T-helper 1 cell treated with Interleukin-12 subunit alpha and Interleukin-12 subunit beta and Interleukin-4 antibody, amounts not matched to agents 30 μg/mL and 1 μg/mL, for 36 hours (primary cell): Measurements from ENCODE around the gene HDHD3.
"Not testable (repeated sequence)": the region's sequence is repeated elsewhere in the genome, so short reads cannot be mapped to it uniquely, and the experiment has no call there.

ENCODE experiments used
- H3K27ac Mint-ChIP-seq: one replicate; pipeline ENCODE4 v1.8.0; 2021; ENCODE audit warnings: mild to moderate bottlenecking, mixed read lengths
- H3K27me3 Mint-ChIP-seq: one replicate; pipeline ENCODE4 v1.8.0; 2021; ENCODE audit warnings: low read depth, mixed read lengths
- H3K36me3 Mint-ChIP-seq: one replicate; pipeline ENCODE4 v1.8.0; 2021; ENCODE audit warnings: low read depth, mixed read lengths
- H3K4me1 Mint-ChIP-seq: one replicate; pipeline ENCODE4 v1.8.0; 2021; ENCODE audit warnings: low read depth, mixed read lengths
- H3K4me3 Mint-ChIP-seq: one replicate; pipeline ENCODE4 v1.8.0; 2021; ENCODE audit warnings: mild to moderate bottlenecking, moderate library complexity, mixed read lengths
- H3K9me3 Mint-ChIP-seq: one replicate; pipeline ENCODE4 v1.8.0; 2021; ENCODE audit warnings: mixed read lengths

The HDHD3 gene, protein sequence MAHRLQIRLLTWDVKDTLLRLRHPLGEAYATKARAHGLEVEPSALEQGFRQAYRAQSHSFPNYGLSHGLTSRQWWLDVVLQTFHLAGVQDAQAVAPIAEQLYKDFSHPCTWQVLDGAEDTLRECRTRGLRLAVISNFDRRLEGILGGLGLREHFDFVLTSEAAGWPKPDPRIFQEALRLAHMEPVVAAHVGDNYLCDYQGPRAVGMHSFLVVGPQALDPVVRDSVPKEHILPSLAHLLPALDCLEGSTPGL

DNA sequence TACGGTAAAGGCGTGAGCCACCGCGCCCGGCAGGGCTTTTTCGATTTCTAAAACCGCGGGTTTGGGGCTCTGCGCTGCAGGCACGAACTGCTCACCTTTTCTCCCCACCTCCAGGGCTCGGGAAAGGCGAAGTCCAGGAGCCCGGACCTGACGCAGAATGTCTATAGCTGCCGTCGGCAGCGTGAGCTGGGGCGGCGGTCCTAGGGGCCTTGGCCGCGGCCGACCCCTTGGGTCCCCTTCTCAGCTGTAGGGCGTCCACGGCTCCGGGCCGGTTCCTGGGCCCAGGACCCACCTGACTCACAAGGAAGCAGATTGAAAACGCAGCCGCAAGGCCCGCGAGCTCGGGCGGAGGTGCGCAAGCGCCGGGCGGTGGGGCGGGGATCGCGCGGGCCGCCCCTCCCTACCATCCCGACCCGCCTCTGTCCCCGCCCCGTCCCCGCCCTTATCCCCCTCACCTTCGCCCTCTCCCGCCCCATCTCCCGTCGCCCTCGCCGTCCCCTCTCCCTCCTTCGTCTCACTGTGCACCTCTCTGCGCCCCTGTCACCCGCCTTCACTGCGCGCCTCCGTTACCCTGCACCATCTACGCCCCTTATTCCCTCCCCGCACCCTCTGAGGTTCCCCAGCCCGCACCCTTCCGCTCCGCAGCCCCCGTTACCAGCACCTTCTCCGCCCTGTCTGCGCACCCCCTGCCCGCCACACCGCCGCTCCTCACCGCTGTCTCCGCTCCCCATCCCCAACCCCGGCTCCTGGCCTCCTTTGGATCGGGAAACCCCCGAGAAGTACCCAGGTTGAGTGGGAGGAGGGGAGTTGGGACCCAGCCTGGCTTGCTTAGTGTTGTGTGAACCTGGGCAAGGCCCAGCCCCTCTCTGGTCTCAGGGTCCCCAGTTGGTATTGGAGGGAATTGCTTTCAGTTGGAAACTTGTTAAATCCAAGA is at the start of gene HDHD3:
TSS of gene HDHD3 (minus strand) at position 353 of the 934 bp plus-strand sequence. CDS start 2,632 bp downstream, outside the sequence.
- no peaks in the 10 kb centered on the region for H3K27me3 Mint-ChIP-seq
- H3K27ac Mint-ChIP-seq: peak within 1 kb of the TSS; percentile 73
- H3K9me3 Mint-ChIP-seq: no peaks in the 10 kb centered on the region
- peaks cover 17% of the 10 kb centered on the region for H3K4me1 Mint-ChIP-seq
- peak within 1 kb of the TSS; percentile 90 for H3K4me3 Mint-ChIP-seq
- peaks cover 7% of the 10 kb centered on the region for H3K36me3 Mint-ChIP-seq

- H3K9me3 Mint-ChIP-seq: no peaks in the 10 kb centered on the region
- no peak overlapping the region for H3K27ac Mint-ChIP-seq
- peaks cover 5% of the 10 kb centered on the region for H3K27me3 Mint-ChIP-seq
- H3K36me3 Mint-ChIP-seq: no peaks in the 10 kb centered on the region
- H3K4me3 Mint-ChIP-seq: no peak overlapping the region
- H3K4me1 Mint-ChIP-seq: no peaks in the 10 kb centered on the region
These were observed 48.3 kb upstream of the HDHD3 start for GRCh38 chr9:113425072-113425471.

GRCh38 chr9:113421726-113422125 is 44.9 kb upstream of the HDHD3 start:
- H3K9me3 Mint-ChIP-seq: no peaks in the 10 kb centered on the region
- H3K36me3 Mint-ChIP-seq: no peaks in the 10 kb centered on the region
- H3K27ac Mint-ChIP-seq: no peak overlapping the region
- H3K4me1 Mint-ChIP-seq: no peaks in the 10 kb centered on the region
- no peak overlapping the region for H3K4me3 Mint-ChIP-seq
- H3K27me3 Mint-ChIP-seq: peaks cover 10% of the 10 kb centered on the region

GRCh38 chr9:113417370-113417769 is 40.6 kb upstream of the HDHD3 start:
- Mint-ChIP-seq H3K4me3 (no peak overlapping the region), H3K9me3 (no peaks in the 10 kb centered on the region), H3K27ac (no peak overlapping the region), H3K36me3 (no peaks in the 10 kb centered on the region), H3K4me1 (no peaks in the 10 kb centered on the region), H3K27me3 (peaks cover 6% of the 10 kb centered on the region)

GRCh38 chr9:113416149-113416721 is 39.4 kb upstream of the HDHD3 start:
- Mint-ChIP-seq H3K9me3 (no peaks in the 10 kb centered on the region), H3K27me3 (peaks cover 6% of the 10 kb centered on the region), H3K27ac (no peak overlapping the region), H3K4me1 (no peaks in the 10 kb centered on the region), H3K36me3 (no peaks in the 10 kb centered on the region), H3K4me3 (no peak overlapping the region)

GRCh38 chr9:113410207-113410864 is 33.5 kb upstream of the HDHD3 start, which contains the start of the genes C9orf43 and POLE3:
C9orf43 (plus strand) TSS chr9:113410747; CDS start chr9:113413494, 2,747 bp downstream.
POLE3 (minus strand) TSS chr9:113410675; CDS start chr9:113410293, 382 bp downstream.
- Mint-ChIP-seq H3K4me3 (peak within 1 kb of the TSS; percentile 97), H3K27me3 (no peaks in the 10 kb centered on the region), H3K36me3 (peaks cover 25% of the 10 kb centered on the region), H3K4me1 (peaks cover 17% of the 10 kb centered on the region), H3K9me3 (no peaks in the 10 kb centered on the region), H3K27ac (peak within 1 kb of the TSS; percentile 99)

- peak overlapping the region; percentile 97 for H3K4me3 Mint-ChIP-seq
- H3K27ac Mint-ChIP-seq: peak overlapping the region; percentile 99
- peaks cover 25% of the 10 kb centered on the region for H3K36me3 Mint-ChIP-seq
- peaks cover 17% of the 10 kb centered on the region for H3K4me1 Mint-ChIP-seq
- no peaks in the 10 kb centered on the region for H3K27me3 Mint-ChIP-seq
- H3K9me3 Mint-ChIP-seq: no peaks in the 10 kb centered on the region
These were observed 33.1 kb upstream of the HDHD3 start for GRCh38 chr9:113409883-113410206.

DNA sequence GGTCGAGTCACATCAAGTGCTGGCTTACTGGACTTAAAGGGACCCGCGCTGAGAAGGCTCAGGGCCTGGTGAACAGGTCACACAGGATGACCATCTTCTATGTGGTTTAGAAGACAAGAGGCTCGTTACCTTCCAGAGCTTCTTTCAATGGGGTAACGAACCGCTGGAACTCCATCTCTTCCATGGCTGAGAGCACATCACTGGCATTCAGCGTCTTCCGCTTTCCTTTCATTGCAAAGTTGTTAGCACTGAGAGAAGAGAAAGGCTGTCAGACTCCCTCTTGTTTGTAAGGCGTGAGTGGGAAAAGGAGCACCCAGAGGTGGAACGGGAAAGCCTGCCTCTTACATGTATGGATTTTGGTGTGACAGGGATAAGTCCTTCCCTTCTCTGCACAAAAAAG is 32.7 kb upstream of the HDHD3 start:
- Mint-ChIP-seq H3K4me3 (peak overlapping the region; percentile 97), H3K4me1 (peaks cover 17% of the 10 kb centered on the region), H3K27me3 (no peaks in the 10 kb centered on the region), H3K27ac (peak overlapping the region; percentile 99), H3K9me3 (no peaks in the 10 kb centered on the region), H3K36me3 (peaks cover 25% of the 10 kb centered on the region)

GRCh38 chr9:113406873-113407511 is 30.2 kb upstream of the HDHD3 start:
- H3K27me3 Mint-ChIP-seq, H3K9me3 Mint-ChIP-seq: not testable (repeated sequence)
- Mint-ChIP-seq H3K36me3 (peaks cover 25% of the 10 kb centered on the region), H3K27ac (peak overlapping the region; percentile 79), H3K4me1 (peaks cover 17% of the 10 kb centered on the region), H3K4me3 (peak overlapping the region; percentile 75)

DNA sequence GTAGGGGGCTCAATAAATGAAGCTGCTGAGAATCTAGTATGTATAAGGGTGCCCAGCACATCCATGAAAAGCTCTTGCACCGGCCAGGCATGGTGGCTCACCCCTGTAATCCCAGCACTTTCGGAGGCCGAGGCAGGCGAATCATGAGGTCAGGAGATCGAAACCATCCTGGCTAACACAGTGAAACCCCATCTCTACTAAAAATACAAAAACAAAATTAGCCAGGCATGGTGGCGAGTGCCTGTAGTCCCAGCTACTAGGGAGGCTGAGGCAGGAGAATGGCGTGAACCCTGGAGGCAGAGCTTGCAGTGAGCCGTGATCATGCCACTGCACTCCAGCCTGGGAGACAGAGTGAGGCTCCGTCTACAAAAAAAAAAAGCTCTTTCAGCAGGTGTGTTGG is 29.6 kb upstream of the HDHD3 start:
- H3K27me3 Mint-ChIP-seq, H3K9me3 Mint-ChIP-seq, H3K4me3 Mint-ChIP-seq, H3K27ac Mint-ChIP-seq: not testable (repeated sequence)
- peaks cover 24% of the 10 kb centered on the region for H3K4me1 Mint-ChIP-seq
- peaks cover 25% of the 10 kb centered on the region for H3K36me3 Mint-ChIP-seq

DNA sequence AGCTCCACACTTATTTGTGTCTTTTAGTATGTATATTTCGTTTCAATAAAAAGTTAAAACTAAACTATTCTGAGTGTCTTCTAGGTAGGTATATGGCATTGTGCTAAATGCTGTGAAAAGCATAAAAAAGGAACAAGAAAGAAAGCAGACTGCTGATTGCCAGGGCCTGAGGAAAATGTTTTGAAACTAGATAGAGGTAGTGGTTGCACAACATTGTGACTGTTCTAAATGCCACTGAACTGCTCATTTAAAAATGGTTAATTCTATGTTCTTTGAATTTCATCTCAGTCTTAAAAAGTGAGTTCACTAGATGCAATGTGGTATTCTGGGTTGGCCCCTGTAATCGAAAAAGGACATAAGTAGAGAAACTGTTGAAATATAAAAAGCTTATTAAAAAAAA is 26.9 kb upstream of the HDHD3 start:
- Mint-ChIP-seq H3K36me3 (peaks cover 10% of the 10 kb centered on the region), H3K27ac (no peak overlapping the region), H3K9me3 (no peaks in the 10 kb centered on the region), H3K4me3 (no peak overlapping the region), H3K4me1 (peaks cover 25% of the 10 kb centered on the region), H3K27me3 (no peaks in the 10 kb centered on the region)

- H3K9me3 Mint-ChIP-seq: no peaks in the 10 kb centered on the region
- H3K4me3 Mint-ChIP-seq: peak within 1 kb of the TSS; percentile 96
- peak within 1 kb of the TSS; percentile 89 for H3K27ac Mint-ChIP-seq
- no peaks in the 10 kb centered on the region for H3K27me3 Mint-ChIP-seq
- no peaks in the 10 kb centered on the region for H3K36me3 Mint-ChIP-seq
- H3K4me1 Mint-ChIP-seq: peaks cover 17% of the 10 kb centered on the region
These were observed 24.4 kb upstream of the HDHD3 start, which contains the start of gene ALAD for GRCh38 chr9:113401027-113401792. ALAD (minus strand) TSS chr9:113401284; CDS start chr9:113393559, 7,725 bp downstream.

- Mint-ChIP-seq H3K27me3 (no peaks in the 10 kb centered on the region), H3K4me3 (peak overlapping the region; percentile 73), H3K36me3 (peaks cover 3% of the 10 kb centered on the region), H3K9me3 (no peaks in the 10 kb centered on the region), H3K27ac (no peak overlapping the region), H3K4me1 (peaks cover 17% of the 10 kb centered on the region)
These were observed 22.9 kb upstream of the HDHD3 start for GRCh38 chr9:113399646-113400200.
